ENCODE measurements around the gene AGBL4.

The AGBL4 gene

DNA sequence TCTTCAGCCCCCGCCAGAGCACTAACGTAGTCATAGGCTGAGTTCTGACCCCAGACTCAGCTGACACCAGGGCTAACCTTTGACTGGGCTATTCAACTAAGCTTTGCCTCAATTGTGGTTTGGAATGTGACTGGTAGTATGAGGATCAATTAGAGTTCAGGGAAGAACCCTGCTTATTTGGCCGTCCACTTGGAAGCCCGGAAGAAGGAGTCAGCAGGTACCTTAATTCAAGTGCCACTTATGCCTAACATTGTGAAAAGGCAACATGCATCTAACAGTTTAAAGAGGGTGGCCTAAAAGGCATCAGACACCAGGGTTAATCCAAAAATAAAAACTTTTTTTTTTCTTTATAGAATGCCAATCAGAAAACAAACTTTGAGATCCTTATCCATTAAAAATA, 1339.4 kb downstream of the AGBL4 start:
- no peak for DNase-seq (ENCODE audit: low read depth, low spot score)

DNA sequence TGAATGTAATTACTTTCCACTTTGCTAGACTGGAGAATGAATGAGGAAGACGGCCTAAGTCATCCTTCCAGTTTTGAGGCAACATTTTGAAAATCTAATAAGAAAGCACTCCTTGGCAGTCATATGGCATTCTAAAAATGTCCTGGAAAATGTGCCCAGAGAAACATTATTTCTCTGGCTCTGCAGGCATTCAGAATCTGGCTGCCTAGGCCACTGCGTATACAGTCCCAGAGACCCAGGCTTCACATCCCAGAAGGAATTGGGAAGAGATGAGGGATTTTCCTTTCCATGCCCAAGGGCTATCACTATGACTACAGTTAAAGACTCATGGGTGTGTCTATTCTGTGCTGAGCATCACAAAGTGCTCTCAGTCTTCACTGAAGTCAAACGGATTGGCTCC, 1339.9 kb downstream of the AGBL4 start:
- DNase-seq (ENCODE audit: low read depth, low spot score): no peak

DNA sequence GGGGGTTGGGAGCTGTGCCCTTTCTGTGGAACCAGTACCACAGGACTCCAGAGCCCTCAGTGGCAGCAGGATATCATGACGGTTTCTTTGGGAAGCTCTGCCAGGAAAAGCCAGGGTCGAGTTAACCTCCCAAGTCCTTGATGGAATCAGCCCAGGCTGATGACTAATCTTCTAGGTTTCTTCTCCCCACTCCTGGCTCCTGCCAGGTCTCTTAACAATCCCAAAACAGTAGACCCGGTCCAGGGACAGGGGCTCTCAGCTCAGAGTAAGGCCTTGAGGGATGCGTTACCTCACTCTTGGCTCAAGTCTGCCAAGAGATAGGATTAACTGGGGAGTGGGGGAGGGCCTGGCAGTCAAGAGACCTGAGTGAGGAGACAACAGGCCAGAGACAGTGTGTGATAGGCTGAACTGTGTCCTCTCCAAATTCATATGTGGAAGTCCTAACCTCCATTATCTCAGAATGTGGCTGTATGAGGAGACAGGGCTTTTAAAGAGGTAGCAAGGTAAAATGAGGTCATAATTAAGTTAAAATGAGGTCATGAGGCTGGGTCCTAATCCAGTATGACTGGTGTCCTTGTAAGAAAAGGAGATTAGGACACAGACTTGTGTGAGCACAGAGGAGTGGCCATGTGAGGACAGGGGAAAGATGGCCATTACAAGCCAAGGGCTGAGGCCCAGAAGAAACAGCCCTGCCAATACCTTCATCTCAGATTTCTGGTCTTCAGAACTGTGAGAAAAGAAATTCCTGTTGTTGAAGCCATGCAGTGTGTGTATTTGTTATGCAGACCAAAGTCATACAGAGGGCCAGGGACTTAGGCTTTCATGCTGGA, 1342.1 kb downstream of the AGBL4 start:
- DNase-seq (ENCODE audit: low read depth, low spot score): no peak

DNA sequence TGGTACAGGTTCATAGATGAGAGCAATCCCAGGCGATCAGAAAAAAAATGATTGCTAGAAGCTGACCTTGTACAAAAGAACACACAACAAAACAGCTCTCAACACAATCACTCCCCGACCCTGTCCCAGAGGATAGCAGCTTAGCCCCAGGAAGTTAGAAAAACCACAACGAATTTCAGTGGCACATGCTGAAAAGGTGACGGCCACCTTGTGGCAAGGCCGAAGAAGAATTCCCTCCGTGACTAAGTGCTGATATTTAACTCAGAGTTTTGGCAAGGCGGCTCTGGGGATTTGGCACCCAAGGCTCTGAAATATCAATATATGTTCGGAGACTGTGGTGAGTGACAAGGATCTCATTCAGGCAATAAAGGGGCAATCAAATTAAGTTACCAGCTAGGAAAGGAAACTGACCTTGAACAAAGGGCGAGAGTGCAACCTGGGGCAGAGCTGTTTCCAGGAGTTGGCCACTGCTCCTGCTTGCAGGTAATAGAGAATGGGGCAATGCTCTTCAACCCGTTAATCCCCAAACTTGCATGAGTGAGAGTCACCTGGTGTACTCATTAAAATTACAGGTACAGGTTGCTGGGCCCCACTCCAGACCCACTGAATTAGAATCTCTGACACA, 1343.2 kb downstream of the AGBL4 start:
- no peak for DNase-seq (ENCODE audit: low read depth, low spot score)

DNA sequence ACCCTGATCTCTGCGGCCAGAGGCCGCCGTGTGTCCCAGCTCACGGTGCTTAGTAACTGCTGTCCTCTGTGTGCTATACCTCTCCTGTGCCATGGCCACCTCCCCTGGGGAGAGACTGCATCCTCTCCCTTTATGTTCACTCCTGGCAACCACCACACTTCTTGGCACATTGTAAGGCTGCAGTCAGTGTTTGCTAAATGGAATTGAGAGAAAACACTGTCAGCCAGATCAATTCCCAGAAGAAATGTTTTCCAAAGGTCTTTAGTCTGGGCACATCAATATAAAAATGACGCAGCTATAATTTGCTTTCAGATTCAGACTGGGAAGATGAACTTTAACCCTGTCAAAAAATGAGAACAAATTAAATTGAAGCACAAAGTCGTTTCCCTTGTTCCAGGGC, 1343.9 kb downstream of the AGBL4 start:
- no peak for DNase-seq (ENCODE audit: low read depth, low spot score)

DNA sequence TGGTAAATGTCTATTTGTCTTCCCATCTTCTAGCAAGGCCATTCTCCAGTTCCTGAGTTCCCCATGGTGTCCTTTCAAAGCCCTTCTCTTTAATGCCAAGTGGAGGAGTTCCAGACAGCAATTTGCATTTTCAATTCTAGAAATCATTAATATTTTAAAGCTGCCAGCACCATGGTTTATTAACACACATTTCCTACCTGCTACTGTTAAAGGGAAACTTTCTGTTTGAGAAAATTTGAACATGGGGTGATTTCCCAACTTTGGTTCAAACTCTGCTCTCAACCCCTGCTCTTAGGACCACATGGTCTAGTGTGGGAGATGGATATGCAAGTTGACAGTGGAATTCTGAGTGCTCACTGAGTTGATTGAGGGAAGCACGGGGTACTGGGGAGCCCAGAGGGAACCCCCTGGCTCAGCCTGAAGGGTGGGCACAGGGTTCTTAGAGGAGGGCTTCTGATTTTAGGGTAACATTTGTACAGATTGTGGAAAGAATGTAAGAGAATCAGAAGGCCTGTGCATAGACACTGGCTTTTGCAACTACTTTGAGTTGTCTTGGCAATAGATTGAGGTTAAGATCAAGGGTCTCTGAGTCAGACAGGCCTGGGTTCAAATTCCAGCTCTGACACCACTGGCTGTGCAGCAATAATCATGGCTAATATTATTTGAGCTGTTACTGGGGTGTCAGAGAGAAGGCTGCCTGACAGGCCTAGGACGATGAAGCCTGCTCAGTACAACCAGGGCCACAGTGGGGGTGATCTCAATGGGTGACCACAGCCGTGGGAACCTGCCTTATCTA, 1344.8 kb downstream of the AGBL4 start:
- no peak for DNase-seq (ENCODE audit: low read depth, low spot score)

DNA sequence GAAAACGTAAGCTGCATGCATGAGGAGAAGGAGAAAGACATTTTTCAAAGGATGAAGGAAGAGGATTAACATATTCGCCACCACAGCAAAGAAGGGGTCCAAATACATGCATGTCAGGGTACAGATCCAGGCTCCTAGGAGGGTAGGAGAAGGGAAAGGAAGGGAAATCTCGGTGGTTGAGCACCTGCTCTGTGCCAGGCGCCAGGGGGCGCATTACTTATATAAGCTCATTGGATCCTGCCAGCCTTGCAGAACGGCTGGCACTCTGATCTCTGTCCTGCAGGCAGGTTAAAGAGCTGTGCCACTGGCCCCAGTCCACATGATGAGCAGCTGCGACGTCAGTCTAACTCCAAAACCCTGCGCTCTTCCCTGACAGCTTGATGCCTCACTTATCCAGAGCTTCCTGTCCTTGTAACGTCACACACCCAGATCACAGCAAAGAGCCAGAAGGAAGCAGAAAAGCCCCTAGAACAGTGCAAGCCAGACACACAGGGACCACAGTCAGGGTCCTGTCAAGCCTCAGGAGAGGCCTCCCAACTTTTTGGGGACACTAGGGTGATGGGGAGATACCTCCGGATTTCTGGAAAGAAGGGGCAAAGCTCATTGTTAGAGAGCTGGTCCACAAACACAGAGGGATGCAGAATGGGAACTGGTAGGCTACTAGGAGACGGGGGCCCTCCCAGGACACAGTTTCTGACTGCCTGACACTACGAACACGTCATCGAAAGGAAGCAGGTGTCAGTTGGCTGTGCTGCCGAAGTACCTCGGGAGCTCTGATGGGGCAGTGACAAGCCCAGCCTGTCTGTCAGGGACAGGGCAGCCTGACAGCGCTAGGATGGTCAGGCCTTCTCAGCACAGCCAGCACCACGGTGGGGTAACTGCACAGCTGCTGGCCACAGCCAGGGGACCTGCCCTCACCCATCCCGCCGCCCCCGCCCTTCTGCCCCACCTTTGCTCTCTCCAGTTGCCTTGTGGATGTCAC, 1346.2 kb downstream of the AGBL4 start:
- DNase-seq (ENCODE audit: low read depth, low spot score): peak; percentile 75

DNA sequence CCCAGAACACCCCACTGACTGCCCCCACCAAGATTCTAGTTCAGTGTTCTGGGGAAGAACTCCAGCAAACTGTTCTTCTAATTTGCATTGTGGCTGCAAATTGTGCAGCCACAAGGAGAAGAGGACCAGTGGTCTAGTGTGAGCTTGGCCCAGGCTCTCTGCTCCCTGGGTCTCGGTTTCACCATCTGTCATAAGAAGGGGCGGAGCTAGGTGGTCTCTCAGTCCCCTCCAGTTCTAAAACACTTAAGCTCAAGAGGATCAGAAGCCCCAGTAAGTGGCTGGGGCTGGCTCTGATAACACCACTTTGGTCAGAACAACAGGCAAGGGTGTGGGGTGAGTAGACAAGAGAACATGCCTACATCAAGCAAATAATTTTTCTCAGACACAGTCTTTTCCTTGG, 1346.9 kb downstream of the AGBL4 start:
- DNase-seq (ENCODE audit: low read depth, low spot score): no peak

DNA sequence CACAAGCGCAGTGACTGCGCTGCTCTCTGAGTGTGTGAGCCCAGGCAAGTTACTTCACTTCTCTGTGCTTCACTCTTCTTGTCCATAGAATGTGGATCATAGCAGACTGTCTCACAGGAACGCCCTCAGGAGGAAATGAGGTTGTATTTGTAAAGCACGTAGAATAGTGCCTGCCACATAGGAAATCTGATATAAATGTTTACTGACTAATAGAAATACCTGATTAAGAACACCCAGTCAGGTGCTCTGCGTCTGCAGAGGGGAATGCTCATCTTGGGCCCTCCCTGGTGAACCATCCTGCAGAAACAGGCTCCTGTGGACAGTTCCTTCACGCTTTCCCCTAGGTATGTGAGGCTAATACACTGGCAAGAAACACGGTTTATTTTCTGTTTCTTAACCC, 1347.4 kb downstream of the AGBL4 start:
- no peak for DNase-seq (ENCODE audit: low read depth, low spot score)

DNA sequence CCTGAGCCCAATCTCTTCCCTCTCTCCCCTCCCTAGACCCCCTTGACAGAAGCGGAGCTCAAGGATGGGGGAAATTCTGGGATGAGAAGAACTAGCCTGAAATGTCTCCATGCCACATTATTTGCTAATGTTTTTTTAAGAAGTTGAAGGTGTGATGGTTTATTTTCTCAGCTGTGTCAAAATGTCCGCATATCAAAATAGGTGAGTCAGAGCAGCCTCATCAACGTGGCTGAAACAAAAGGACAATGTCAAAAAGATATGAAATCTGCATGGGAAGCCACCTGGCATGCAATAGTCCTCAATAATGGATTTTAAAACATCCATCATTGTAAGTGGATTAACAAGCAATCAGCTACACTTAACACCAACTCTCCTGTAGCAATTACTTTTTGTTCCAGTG, 1348.5 kb downstream of the AGBL4 start:
- no peak for DNase-seq (ENCODE audit: low read depth, low spot score)

DNA sequence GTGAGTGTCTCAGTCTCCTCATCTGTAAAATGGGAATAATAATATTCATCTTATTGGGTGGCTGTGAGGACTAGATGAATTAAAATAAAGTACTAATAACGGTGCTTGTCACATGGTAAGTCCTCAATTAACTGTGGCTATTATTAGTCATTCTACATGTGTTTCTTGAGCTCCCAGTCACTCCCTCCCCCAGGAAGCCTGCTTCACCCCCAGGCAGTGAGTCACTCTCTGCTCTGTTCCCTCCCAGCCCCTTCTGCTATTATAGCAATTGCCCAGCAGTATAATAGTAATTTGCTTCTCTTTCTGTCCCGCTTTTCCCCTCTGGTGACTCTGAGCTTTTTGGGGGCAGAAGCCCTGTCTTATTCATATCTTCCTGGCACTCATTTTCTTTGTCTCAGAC, 1349.1 kb downstream of the AGBL4 start:
- peak; percentile 36 for DNase-seq (ENCODE audit: low read depth, low spot score)

DNA sequence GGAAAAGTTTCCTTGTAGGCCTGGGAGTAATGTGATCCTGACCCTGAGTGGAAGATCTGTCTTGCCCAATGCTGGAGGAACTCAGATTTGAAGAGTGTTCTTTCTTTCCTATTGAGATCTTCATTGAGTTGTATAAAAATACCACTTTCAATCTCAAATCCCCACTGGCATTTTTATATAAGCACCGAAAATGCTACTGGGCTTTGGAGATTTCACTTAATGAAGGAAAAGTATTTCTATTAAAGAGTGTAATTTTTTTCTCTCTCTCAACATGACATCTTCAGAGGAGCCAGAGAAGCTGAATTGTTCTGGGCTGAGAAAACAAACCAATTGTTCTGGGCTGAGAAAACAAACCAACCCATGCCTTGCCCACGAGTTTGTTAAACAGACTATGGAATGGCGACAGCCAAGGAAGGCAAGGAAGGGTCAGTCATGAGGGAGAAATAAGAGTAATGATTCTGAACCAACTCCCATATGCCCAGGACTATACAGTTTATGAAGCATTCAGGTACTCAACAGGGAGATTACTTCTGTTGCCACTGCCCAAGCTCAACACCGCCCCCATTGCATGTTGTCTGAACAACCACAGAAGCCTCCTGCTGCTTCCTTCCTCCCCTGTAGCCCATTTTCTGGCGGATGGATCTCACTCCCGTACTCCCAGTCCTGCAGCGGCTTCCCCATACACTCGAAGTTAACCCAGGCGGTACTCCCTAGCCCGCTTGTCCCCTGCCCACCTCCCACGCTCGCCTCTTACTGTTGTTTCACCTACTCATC, 1350.2 kb downstream of the AGBL4 start:
- peak; percentile 74 for DNase-seq (ENCODE audit: low read depth, low spot score)

DNA sequence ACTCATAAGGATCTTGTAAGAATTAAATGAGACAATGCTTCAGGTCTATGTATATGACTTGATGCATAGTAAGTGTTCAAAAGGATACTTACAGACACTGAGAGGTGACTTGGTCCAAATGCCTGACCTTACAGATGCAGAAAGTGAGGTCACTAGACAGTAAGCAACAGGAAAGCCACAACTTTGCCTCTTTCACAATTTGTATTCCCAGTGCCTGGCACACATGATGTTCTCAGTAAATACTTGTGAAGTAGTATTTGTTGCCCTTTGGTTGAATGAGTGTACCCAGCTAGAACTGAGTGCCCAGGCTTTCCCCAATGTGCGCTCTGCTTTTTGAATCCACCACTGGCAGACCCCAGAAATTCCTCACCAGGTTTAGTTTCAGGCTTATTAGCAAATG, 1352.2 kb downstream of the AGBL4 start:
- no peak for DNase-seq (ENCODE audit: low read depth, low spot score)

DNA sequence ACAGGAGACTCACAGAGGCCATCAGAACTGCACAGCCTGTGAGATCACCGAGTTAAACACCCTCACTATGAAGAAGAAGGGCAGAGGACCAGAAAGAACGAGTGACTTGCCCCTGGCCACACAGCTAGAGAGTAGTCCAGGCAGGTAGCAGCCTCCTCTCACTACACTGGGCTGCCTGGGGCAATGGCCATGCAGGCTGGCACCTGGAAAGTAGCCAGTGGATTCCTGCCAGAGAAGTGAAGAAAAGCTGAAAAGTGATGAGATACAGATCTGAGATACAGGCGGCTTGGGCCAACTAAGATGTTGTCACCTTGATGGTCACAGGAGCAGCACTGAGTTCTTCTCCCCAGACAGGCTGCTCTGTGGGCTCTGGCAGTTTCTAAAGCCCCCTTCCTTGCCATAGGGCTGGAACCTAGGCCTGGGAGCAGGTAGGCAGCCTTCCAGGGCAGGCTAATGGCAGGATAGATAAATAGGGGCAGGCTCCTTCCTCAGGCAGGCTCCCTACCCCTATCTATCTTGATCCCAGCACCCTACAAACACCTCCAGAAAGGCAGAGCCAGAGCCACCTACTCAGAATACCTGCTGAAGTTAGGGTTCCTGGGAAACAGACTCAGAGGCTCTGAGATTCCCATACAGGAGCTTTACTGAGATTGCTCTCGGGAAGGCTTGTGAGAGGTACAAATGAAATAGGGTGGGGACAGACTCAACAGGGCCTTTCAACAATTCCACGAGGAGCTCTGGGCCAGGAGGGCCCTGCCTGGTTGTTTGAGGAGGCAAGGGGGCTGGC, 1353.3 kb downstream of the AGBL4 start:
- DNase-seq (ENCODE audit: low read depth, low spot score): no peak

DNA sequence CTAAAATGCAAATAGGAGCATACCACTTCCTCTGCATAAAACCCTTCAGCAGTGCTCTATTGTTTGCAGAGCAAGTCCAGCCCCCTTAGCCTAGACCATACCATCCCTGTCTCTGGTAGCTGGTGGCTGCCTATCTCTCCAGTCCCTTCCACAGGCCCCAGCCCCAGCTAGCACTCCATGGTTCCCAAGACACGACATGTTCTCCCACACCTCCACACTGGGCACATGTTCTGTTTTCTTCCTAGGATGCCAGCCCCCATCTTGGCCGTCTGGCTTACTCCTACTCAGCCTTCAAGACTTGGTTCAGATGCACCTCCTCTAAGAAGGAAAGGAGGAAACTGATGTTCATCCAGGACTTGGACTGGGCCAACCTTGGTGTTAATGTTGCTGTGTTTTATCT, 1355.4 kb downstream of the AGBL4 start:
- no peak for DNase-seq (ENCODE audit: low read depth, low spot score)

DNA sequence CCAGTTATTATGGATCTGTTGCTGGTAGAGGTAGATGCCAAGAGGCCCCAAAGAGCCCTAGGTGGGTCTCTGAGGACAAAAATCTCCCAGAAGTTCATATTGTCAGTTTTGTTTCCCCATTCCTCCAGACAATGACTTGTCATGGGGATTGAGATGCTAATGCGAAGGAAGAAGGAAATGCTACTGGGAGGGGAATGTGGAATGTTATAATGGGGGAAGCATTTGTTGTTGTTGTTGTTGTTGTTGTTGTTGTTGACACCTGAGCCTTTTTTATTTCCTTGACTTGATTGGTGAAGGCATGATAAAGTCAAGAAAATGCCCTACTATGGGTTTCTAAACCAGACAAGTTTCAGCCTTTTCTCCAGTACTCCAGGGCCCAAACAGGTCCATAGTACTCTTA, 1356.0 kb downstream of the AGBL4 start:
- DNase-seq (ENCODE audit: low read depth, low spot score): no peak

DNA sequence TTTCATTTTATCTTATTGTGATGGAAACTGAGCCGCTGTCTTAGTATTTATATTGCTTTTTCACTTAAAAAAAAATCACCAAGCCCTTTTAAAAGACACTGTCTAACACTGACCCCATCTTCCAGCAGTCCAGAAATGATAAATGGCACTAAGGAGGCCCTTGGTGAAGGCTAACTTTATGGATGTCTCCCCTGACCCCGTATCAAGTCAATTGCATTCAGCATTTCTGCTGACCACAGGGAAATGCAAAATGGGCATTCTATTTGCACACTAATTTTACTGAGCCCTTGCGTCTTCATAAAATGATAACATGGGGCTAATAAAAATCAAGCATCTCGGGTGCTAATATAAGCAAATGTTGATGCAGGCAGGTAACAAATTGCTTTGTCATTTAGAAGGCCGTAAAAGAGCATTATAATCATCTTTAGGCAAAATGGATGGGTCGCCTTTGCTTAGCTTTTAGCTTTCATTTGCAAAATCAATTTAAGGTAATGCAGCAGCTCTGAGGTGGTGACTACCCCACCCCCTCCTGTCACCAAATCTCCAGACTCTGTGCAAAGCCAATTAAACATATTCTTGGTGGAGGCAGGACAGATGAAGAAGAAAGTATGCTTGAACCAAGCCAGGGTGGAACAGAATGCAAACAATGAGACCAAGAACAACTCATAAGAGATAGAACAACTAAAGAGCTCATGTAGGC, 1357.9 kb downstream of the AGBL4 start:
- DNase-seq (ENCODE audit: low read depth, low spot score): no peak

DNA sequence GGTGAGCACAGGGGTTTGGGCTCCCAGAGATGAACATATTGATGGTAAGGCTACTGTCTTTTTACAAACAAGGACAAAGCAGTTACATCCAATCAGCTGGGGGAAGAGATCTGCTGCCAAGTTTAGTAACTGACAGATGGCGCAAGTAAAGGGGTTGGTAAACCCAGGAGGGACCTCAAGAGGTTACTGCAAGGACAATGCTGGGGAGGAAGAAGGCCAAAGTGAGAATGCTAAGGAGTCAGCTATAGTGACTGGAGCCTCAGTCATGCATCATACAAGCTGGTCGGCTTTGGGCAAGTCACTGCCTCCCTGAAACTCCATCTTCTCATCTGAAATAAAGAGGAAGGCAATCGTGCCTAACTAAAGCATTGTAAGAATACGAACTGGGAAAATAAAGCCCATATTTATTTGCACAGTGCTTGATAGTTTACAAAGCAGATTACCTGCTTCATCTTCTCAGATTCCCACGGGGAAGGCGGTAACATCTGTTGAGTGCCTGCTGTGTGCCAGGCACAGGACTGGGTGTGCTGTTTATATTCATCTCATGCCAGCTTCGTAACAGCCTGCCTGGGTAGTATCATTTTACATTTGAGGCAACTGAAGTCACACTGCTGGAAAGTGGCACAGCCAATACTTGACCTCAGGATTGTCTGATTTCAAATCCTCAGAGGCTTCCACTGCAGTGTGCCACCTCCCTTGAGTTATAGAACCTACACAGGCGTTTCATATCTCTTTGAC, 1361.9 kb downstream of the AGBL4 start:
- DNase-seq (ENCODE audit: low read depth, low spot score): no peak

DNA sequence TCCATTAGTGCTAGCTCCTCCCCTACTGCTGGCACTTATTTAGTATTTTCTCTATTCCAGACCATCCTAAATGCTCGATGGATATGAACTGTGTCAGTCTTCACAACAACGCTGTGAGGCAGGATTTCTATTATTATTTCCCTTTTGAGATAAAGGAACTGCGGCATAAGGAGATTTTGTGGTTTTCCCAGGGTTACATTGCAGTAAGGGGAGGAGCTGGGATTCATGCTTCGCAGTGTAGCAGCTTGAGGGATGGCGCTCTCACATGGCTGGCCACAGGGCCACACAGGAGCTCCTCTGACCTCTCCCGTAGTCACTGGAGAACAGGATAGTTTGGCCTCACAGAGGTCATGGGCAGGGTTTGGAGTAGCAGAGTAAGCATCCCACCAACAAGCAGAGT, 1364.0 kb downstream of the AGBL4 start:
- no peak for DNase-seq (ENCODE audit: low read depth, low spot score)
